H1 (cell line): Measurements from ENCODE around the gene PRODH. TPM values are rescaled to one million over a fixed set of nuclear protein-coding genes. Genes with fewer than 3 reads are reported as not detected.
"Not testable (repeated sequence)": the region's sequence is repeated elsewhere in the genome, so short reads cannot be mapped to it uniquely, and the experiment has no call there.

Experiments used
- CTCF ChIA-PET: fragments of 300-600 bp; sonication (Branson Sonifier 250); formaldehyde crosslinking; loops from one replicate; lab custom pipeline; 2021; ENCODE audit not compliant: partially characterized antibody; lab: Charles Lee
- POLR2A ChIA-PET: fragments of 300-600 bp; sonication (Branson Sonifier 250); formaldehyde crosslinking; loops from one replicate; lab custom pipeline; 2021; ENCODE audit warnings: inconsistent platforms; ENCODE audit not compliant: partially characterized antibody; lab: Charles Lee
- DNase-seq, 2 experiments: peaks; one replicate each; pipeline versions ENCODE4 v3.0.0 to v3.0.0-alpha.2; 2010 to 2022; ENCODE audit warnings: low spot score in 2 of 2, low read depth in 1 of 2, mixed read lengths in 1 of 2
- FAIRE-seq: peaks from 2 replicates; lab custom pipeline; 2011; peaks lifted over from hg19 to GRCh38; lab: Jason Lieb, UNC
- H2AFZ ChIP-seq: 2 replicates; pipeline ENCODE4 v1.8.1; 2012; ENCODE audit warnings: low read length, inconsistent platforms
- H2AK5ac ChIP-seq: 2 replicates; pipeline ENCODE4 v1.6.1; 2013; ENCODE audit warnings: low read depth, low read length
- H2BK120ac ChIP-seq: replicated peaks from 2 replicates; pipeline ENCODE3; 2013; ENCODE audit warnings: low read depth, low read length, inconsistent platforms
- H2BK12ac ChIP-seq: 2 replicates; pipeline ENCODE4 v1.6.1; 2013; ENCODE audit warnings: low read depth, low read length
- H2BK15ac ChIP-seq: 2 replicates; pipeline ENCODE4 v1.6.1; 2013; ENCODE audit warnings: low read length
- H2BK20ac ChIP-seq: 2 replicates; pipeline ENCODE4 v1.6.1; 2013; ENCODE audit warnings: low read length
- H2BK5ac ChIP-seq: 2 replicates; pipeline ENCODE4 v1.6.1; 2013; ENCODE audit warnings: low read depth, low read length
- H3K14ac ChIP-seq: 2 replicates; pipeline ENCODE4 v1.6.1; 2013; ENCODE audit warnings: inconsistent platforms; ENCODE audit not compliant: insufficient read length
- H3K18ac ChIP-seq: 2 replicates; pipeline ENCODE4 v1.6.1; 2013; ENCODE audit warnings: low read length; ENCODE audit errors: extremely low read depth
- H3K23ac ChIP-seq: 2 replicates; pipeline ENCODE4 v1.6.1; 2013; ENCODE audit warnings: inconsistent platforms; ENCODE audit not compliant: insufficient read length
- H3K23me2 ChIP-seq: 2 replicates; pipeline ENCODE4 v1.6.1; 2013; ENCODE audit warnings: low read depth, low read length
- H3K27ac ChIP-seq: 2 replicates; pipeline ENCODE4 v1.6.1; 2011; ENCODE audit warnings: low read depth, low read length, inconsistent platforms
- H3K27me3 ChIP-seq, 4 experiments: replicated peaks in 1 of 4; 1 replicate in 1 of 4; 2 replicates in 3 of 4; pipeline versions ENCODE4 v1.6.1 to v1.8.1; 2011 to 2013; ENCODE audit warnings: low read length in 3 of 4, mild to moderate bottlenecking in 3 of 4, inconsistent platforms in 2 of 4, mixed read lengths in 2 of 4, moderate library complexity in 1 of 4; ENCODE audit not compliant: control insufficient read depth in 3 of 4, insufficient read depth in 3 of 4; ENCODE audit errors: extremely low read depth in 1 of 4
- H3K36me3 ChIP-seq, 4 experiments: 2 replicates each; pipeline versions ENCODE4 v1.6.1 to v1.8.1; 2011 to 2013; ENCODE audit warnings: mild to moderate bottlenecking in 4 of 4, low read length in 3 of 4, moderate library complexity in 2 of 4, control low read depth in 1 of 4, inconsistent platforms in 1 of 4; ENCODE audit not compliant: insufficient read depth in 4 of 4, control insufficient read depth in 2 of 4
- H3K4ac ChIP-seq: replicated peaks from 2 replicates; pipeline ENCODE3; 2013; ENCODE audit warnings: low read length, low read depth, mixed read lengths, inconsistent platforms; ENCODE audit not compliant: insufficient read length
- H3K4me1 ChIP-seq, 4 experiments: replicated peaks in 1 of 4; 1 replicate in 1 of 4; 2 replicates in 3 of 4; pipeline versions ENCODE4 v1.6.1 to v1.8.1; 2011 to 2013; ENCODE audit warnings: low read length in 3 of 4, inconsistent platforms in 2 of 4, mixed read lengths in 1 of 4; ENCODE audit not compliant: insufficient read depth in 4 of 4, control insufficient read depth in 3 of 4
- H3K4me2 ChIP-seq, 2 experiments: 2 replicates each; pipeline versions ENCODE4 v1.6.1 to v1.8.1; 2011 to 2013; ENCODE audit warnings: low read depth in 2 of 2, low read length in 2 of 2, control low read depth in 1 of 2, inconsistent platforms in 1 of 2, mild to moderate bottlenecking in 1 of 2; ENCODE audit not compliant: insufficient read depth in 1 of 2
- H3K4me3 ChIP-seq, 4 experiments: fragments of 200-600, 300-600 bp in 1 of 4; sonication (generic), shearing (Covaris generic), sonication (Bioruptor Twin) in 1 of 4; 2 replicates each; pipeline versions ENCODE4 v1.5.1 to v1.8.1; 2011 to 2016; ENCODE audit warnings: low read length in 4 of 4, low read depth in 3 of 4, control low read depth in 2 of 4, inconsistent platforms in 2 of 4, mild to moderate bottlenecking in 2 of 4, mixed read lengths in 1 of 4, moderate library complexity in 1 of 4; ENCODE audit not compliant: insufficient read depth in 2 of 4; ENCODE audit errors: extremely low read depth in 1 of 4
- H3K56ac ChIP-seq: replicated peaks from 2 replicates; pipeline ENCODE3; 2013; ENCODE audit warnings: low read depth, mild to moderate bottlenecking, mixed read lengths, low read length, inconsistent platforms; ENCODE audit not compliant: insufficient read length
- H3K79me1 ChIP-seq: 2 replicates; pipeline ENCODE4 v1.6.1; 2013; ENCODE audit warnings: low read depth, low read length, control low read depth
- H3K79me2 ChIP-seq, 2 experiments: 2 replicates each; pipeline versions ENCODE4 v1.6.1 to v1.8.1; 2012 to 2013; ENCODE audit warnings: low read length in 2 of 2, mild to moderate bottlenecking in 2 of 2, inconsistent platforms in 1 of 2; ENCODE audit not compliant: insufficient read depth in 2 of 2, control insufficient read depth in 1 of 2
- H3K9ac ChIP-seq, 4 experiments: replicated peaks in 1 of 4; 1 replicate in 1 of 4; 2 replicates in 3 of 4; pipeline versions ENCODE4 v1.6.1 to v1.8.1; 2011 to 2013; ENCODE audit warnings: low read depth in 3 of 4, low read length in 3 of 4, control low read depth in 2 of 4, mild to moderate bottlenecking in 2 of 4, moderate library complexity in 2 of 4, inconsistent platforms in 1 of 4; ENCODE audit errors: extremely low read depth in 1 of 4
- H3K9me3 ChIP-seq, 2 experiments: 2 replicates each; pipeline versions ENCODE4 v1.6.1 to v1.8.1; 2012 to 2013; ENCODE audit warnings: mild to moderate bottlenecking in 2 of 2, moderate library complexity in 2 of 2, control low read depth in 1 of 2, inconsistent platforms in 1 of 2, low read depth in 1 of 2, low read length in 1 of 2, mixed read lengths in 1 of 2; ENCODE audit not compliant: insufficient read depth in 2 of 2
- H4K20me1 ChIP-seq, 2 experiments: replicated peaks in 1 of 2; 2 replicates each; pipeline versions ENCODE3 to v1.8.1; 2011 to 2013; ENCODE audit warnings: inconsistent platforms in 2 of 2, low read length in 2 of 2, mild to moderate bottlenecking in 1 of 2; ENCODE audit not compliant: insufficient read depth in 2 of 2, control insufficient read depth in 1 of 2
- H4K5ac ChIP-seq: 2 replicates; pipeline ENCODE4 v1.6.1; 2013; ENCODE audit warnings: low read length, low read depth, mixed read lengths, inconsistent platforms; ENCODE audit not compliant: insufficient read length
- H4K8ac ChIP-seq: 2 replicates; pipeline ENCODE4 v1.8.0; 2013; ENCODE audit warnings: mild to moderate bottlenecking, moderate library complexity, low read length, inconsistent platforms; ENCODE audit not compliant: insufficient read depth; ENCODE audit errors: extremely low read depth
- H4K91ac ChIP-seq: replicated peaks from 2 replicates; pipeline ENCODE3; 2013; ENCODE audit warnings: low read length, mixed read lengths, inconsistent platforms; ENCODE audit not compliant: insufficient read length
- WGBS, 2 experiments: shearing (Covaris generic) in 1 of 2; methylation state at CpG; one replicate each; pipeline versions ENCODE4 v1.1.6 to v1.1.7; 2013 to 2015; ENCODE audit warnings: low lambda C conversion rate in 2 of 2, mixed read lengths in 2 of 2, inconsistent platforms in 1 of 2, low coverage in 1 of 2, missing lambda C conversion rate in 1 of 2; ENCODE audit not compliant: insufficient replicate concordance in 2 of 2, insufficient coverage in 1 of 2, insufficient read length in 1 of 2; ENCODE audit errors: extremely low coverage in 1 of 2, missing lambda C conversion rate in 1 of 2; 5-methylcytosine and 5-hydroxymethylcytosine counted together
- polyA plus RNA-seq, 7 experiments: library from polyadenylated mRNA; depleted of rRNA in 3 of 7; stranded (reverse) in 5 of 7; unstranded in 2 of 7; fragments of >200 nt in 5 of 7; fragments of 200-250 nt in 2 of 7; gene quantifications; 1 replicate in 5 of 7; 2 replicates in 1 of 7; 4 replicates in 1 of 7; pipeline versions ENCODE4 v1.2.1 to v1.2.3, GENCODE V29; 2011 to 2013; ENCODE audit warnings: missing spikeins in 2 of 7, mixed read lengths in 2 of 7
- total RNA-seq: library from RNA; stranded (reverse); fragmentation: NEBNext Ultra II Directional; extraction: Animal tissue kit (Norgen Biotek cat#: 25700); gene quantifications from 2 replicates; pipeline ENCODE4 v1.2.1, GENCODE V29; 2021

PRODH gene
- total and polyA plus RNA-seq, 2 of the 8 experiments (the other 6 are each of a cell fraction or from before 2014, with no cell fraction given), result 27.6 to 45.6 TPM

- not testable (repeated sequence) for H2AFZ ChIP-seq, H4K8ac ChIP-seq, H4K20me1 ChIP-seq, H3K23ac ChIP-seq, H3K9ac ChIP-seq, FAIRE-seq, H3K23me2 ChIP-seq, H3K56ac ChIP-seq, H3K79me1 ChIP-seq, H3K18ac ChIP-seq, H3K4ac ChIP-seq, H3K79me2 ChIP-seq, DNase-seq, H3K14ac ChIP-seq, H3K27ac ChIP-seq, H3K36me3 ChIP-seq, H4K91ac ChIP-seq, H2AK5ac ChIP-seq, H3K9me3 ChIP-seq, H4K5ac ChIP-seq, H3K27me3 ChIP-seq, H2BK120ac ChIP-seq
- POLR2A ChIA-PET, result interaction anchor here (0.8 kb wide), 1 partner anchor 12 kb away, joined by 3 read pairs; no protein-coding TSS in a partner anchor
- Histone ChIP-seq H2BK20ac (peak overlapping the region; percentile 61; the same call in 1 of the 2 replicates), H2BK5ac (peak overlapping the region; percentile 39; the same call in 1 of the 2 replicates), H3K4me2 (peak overlapping the region; percentile 38 to 58; a peak in 3 of 4 replicates), H2BK15ac (peak overlapping the region; percentile 88; the same call in 1 of the 2 replicates), H3K4me3 (peak overlapping the region in 3 of 4 experiments; percentile 21 to 37 (median 23); a peak in 4 of 8 replicates), H3K4me1 (peaks cover 0 to 13% (median 8%) of the 10 kb centered on the region in 4 experiments; a peak in 6 of 7 replicates), H2BK12ac (peak overlapping the region; percentile 33; the same call in 1 of the 2 replicates)
- 70% methylated on average over 13 of the region's 14 CpGs; no CpG with 5 or more reads in 1 of the 2 experiments for WGBS, 2 experiments
- CTCF ChIA-PET, result interaction anchor here (0.6 to 1.6 kb wide), 2 partner anchors 14 to 20 kb away, joined by 3 to 5 read pairs; no protein-coding TSS in a partner anchor
Measured at GRCh38 chr22:18969158-18969942, 33.3 kb upstream of the PRODH start.
